Cardiac muscle cell (in vitro differentiated cells and primary cell): Measurements from ENCODE around the gene KCNJ18. TPM values are rescaled to one million over a fixed set of nuclear protein-coding genes. Genes with fewer than 3 reads are reported as not detected.
"Not testable (repeated sequence)": the region's sequence is repeated elsewhere in the genome, so short reads cannot be mapped to it uniquely, and the experiment has no call there.

Source experiments
- DNase-seq, 2 donors: peaks; one replicate each; pipeline versions ENCODE4 v3.0.0 to v3.0.0-alpha.2; 2010 to 2017; ENCODE audit warnings: low read depth in 1 of 2, low spot score in 1 of 2
- H3K27ac ChIP-seq: fragments of 200-600 bp; sonication (generic); 2 replicates; pipeline ENCODE4 v1.5.1; 2016
- H3K27me3 ChIP-seq: fragments of 200-600 bp; sonication (generic); 2 replicates; pipeline ENCODE4 v1.6.0; 2016; ENCODE audit warnings: control low read depth
- H3K36me3 ChIP-seq: fragments of 200-600 bp; sonication (generic); 2 replicates; pipeline ENCODE4 v1.5.1; 2016; ENCODE audit warnings: control low read depth
- H3K4me1 ChIP-seq: fragments of 200-600 bp; sonication (generic); 2 replicates; pipeline ENCODE4 v1.8.1; 2017; ENCODE audit warnings: low read depth, mild to moderate bottlenecking, mixed run types
- H3K4me3 ChIP-seq: fragments of 200-600 bp; sonication (generic); 2 replicates; pipeline ENCODE4 v1.5.1; 2016; ENCODE audit warnings: mild to moderate bottlenecking
- H3K9me3 ChIP-seq: fragments of 200-600 bp; sonication (generic); 2 replicates; pipeline ENCODE4 v1.5.1; 2017; ENCODE audit warnings: low read depth, mild to moderate bottlenecking, control low read depth
- polyA plus RNA-seq: library from polyadenylated mRNA; unstranded; fragments of >200 nt; fragmentation: Nextera tagmentation; extraction: Ambion mirVana; gene quantifications from 2 replicates; pipeline ENCODE4 v1.2.1, GENCODE V29; 2016
- total RNA-seq: library from RNA; depleted of rRNA; stranded (reverse); fragments of >200 nt; gene quantifications from 2 replicates; pipeline ENCODE4 v1.2.3, GENCODE V29; 2016
- TF ChIP-seq, protein P1 (sequence below): IDR thresholded peaks from 2 replicates; pipeline ENCODE4 v1.5.1; 2012; ENCODE audit warnings: low read depth, mild to moderate bottlenecking, low read length

KCNJ18 gene
- total and polyA plus RNA-seq, 2 experiments from 2014 or later, result not detected

DNA sequence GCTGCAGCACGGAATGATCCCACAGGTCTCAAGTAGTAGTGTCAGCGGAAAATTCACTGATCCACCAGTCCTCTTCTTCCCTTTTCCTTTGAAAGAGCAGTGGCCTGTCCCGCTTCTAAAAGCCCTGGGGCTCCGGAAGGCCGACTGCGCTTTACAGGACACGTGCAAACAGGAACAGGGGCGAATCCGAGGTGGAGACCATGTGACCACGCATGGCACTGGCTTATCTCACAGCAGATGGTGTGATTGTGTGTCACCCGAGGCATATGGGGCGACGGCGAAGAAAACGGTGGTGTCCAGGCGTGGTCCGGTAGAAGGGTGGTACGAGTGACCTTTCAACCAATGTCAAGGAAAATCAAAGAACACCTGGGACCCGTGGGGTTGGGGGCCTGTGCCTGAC lies 12.0 kb upstream of the KCNJ18 start:
- no peaks in the 10 kb centered on the region for H3K9me3 ChIP-seq
- no peak for DNase-seq
- no peaks in the 10 kb centered on the region for H3K4me1 ChIP-seq
- no peak overlapping the region for H3K4me3 ChIP-seq
- TF ChIP-seq, protein P1, sequence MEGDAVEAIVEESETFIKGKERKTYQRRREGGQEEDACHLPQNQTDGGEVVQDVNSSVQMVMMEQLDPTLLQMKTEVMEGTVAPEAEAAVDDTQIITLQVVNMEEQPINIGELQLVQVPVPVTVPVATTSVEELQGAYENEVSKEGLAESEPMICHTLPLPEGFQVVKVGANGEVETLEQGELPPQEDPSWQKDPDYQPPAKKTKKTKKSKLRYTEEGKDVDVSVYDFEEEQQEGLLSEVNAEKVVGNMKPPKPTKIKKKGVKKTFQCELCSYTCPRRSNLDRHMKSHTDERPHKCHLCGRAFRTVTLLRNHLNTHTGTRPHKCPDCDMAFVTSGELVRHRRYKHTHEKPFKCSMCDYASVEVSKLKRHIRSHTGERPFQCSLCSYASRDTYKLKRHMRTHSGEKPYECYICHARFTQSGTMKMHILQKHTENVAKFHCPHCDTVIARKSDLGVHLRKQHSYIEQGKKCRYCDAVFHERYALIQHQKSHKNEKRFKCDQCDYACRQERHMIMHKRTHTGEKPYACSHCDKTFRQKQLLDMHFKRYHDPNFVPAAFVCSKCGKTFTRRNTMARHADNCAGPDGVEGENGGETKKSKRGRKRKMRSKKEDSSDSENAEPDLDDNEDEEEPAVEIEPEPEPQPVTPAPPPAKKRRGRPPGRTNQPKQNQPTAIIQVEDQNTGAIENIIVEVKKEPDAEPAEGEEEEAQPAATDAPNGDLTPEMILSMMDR, result no peak
- no peaks in the 10 kb centered on the region for H3K36me3 ChIP-seq
- H3K27ac ChIP-seq, result no peak overlapping the region
- H3K27me3 ChIP-seq, result no peaks in the 10 kb centered on the region

DNA sequence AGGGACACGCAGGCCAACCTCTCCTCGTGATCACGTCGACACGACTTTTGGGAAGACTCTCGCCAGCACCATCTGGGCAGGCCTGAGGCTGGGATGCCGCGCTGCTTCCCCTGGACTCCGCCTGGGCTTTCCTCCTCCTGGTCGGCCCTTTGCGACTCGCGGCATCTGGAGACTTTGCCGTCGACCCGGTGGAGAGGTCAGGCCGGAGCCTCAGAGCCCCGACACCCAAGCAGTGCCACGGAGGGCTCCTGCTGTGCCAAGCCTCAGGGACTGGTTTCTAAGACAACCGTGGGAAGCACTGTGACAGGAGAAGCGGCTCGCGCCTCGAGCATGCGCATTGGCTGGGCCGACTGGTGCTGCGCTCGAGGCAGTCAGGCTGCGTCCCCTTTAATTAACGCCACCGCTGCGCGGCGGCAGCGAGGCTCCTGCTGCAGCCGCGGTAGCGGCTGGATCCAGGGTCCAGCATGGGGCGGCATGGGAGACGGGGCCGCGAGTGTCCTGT lies 11.4 kb upstream of the KCNJ18 start:
- H3K4me1 ChIP-seq, H3K4me3 ChIP-seq, H3K27ac ChIP-seq, H3K27me3 ChIP-seq, H3K9me3 ChIP-seq, DNase-seq, H3K36me3 ChIP-seq: not testable (repeated sequence)

DNA sequence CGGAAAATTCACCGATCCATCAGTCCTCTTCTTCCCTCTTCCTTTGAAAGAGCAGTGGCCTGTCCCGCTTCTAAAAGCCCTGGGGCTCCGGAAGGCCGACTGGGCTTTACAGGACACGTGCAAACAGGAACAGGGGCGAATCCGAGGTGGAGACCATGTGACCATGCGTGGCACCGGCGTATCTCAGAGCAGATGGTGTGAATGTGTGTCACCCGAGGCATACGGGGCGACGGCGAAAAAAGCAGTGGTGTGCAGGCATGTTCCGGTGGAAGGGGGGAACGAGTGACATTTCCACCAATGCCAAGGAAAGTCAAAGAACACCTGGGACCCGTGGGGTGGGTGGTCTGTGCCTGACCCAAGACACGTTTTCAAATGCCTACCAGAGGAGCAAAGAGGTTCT lies 10.7 kb upstream of the KCNJ18 start:
- H3K27ac ChIP-seq, H3K4me1 ChIP-seq, H3K36me3 ChIP-seq, H3K9me3 ChIP-seq, DNase-seq, H3K4me3 ChIP-seq, H3K27me3 ChIP-seq: not testable (repeated sequence)

DNA sequence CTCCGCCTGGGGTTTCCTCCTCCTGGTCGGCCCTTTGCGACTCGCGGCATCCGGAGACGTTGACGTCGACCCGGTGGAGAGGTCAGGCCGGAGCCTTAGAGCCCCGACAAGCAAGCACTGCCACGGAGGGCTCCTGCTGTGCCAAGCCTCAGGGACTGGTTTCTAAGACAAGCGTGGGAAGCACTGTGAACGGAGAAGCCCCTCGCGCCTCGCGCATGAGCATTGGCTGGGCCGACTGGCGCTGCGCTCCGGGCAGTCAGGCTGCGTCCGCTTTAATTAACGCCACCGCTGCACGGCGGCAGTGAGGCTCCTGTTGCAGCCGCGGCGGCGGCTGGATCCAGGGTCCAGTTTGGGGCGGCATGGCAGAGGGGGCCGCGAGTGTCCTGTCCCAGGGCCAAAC lies 10.2 kb upstream of the KCNJ18 start:
- not testable (repeated sequence) for H3K36me3 ChIP-seq, H3K4me1 ChIP-seq, DNase-seq, H3K4me3 ChIP-seq, H3K9me3 ChIP-seq, H3K27ac ChIP-seq, H3K27me3 ChIP-seq

DNA sequence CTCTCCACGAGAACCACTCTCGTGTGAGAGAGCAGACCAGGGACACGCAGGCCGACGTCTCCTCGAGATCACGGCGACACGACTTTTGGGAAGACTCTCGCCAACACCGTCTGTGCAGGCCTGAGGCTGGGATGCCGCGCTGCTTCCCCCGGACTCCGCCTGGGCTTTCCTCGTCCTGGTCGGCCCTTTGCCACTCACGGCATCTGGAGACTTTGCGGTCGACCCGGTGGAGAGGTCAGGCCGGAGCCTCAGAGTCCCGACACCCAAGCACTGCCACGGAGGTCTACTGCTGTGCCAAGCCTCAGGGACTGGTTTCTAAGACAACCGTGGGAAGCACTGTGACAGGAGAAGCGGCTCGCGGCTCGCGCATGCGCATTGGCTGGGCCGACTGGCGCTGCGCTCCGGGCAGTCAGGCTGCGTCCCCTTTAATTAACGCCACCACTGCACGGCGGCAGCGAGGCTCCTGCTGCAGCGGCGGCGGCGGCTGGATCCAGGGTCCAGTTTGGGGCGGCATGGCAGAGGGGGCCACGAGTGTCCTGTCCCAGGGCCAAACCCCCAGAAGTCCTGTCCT lies 9.1 kb upstream of the KCNJ18 start:
- H3K36me3 ChIP-seq, H3K4me3 ChIP-seq, H3K27ac ChIP-seq, H3K27me3 ChIP-seq, H3K4me1 ChIP-seq, H3K9me3 ChIP-seq, DNase-seq: not testable (repeated sequence)

DNA sequence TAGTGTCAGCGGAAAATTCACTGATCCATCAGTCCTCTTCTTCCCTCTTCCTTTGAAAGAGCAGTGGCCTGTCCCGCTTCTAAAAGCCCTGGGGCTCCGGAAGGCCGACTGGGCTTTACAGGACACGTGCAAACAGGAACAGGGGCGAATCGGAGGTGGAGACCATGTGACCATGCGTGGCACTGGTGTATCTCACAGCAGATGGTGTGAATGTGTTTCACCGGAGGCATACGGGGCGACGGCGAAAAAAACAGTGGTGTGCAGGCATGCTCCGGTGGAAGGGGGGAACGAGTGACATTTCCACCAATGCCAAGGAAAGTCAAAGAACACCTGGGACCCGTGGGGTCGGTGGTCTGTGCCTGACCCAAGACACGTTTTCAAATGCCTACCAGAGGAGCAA lies 8.4 kb upstream of the KCNJ18 start:
- H3K27ac ChIP-seq, H3K27me3 ChIP-seq, DNase-seq, H3K9me3 ChIP-seq, H3K36me3 ChIP-seq, H3K4me3 ChIP-seq, H3K4me1 ChIP-seq: not testable (repeated sequence)

DNA sequence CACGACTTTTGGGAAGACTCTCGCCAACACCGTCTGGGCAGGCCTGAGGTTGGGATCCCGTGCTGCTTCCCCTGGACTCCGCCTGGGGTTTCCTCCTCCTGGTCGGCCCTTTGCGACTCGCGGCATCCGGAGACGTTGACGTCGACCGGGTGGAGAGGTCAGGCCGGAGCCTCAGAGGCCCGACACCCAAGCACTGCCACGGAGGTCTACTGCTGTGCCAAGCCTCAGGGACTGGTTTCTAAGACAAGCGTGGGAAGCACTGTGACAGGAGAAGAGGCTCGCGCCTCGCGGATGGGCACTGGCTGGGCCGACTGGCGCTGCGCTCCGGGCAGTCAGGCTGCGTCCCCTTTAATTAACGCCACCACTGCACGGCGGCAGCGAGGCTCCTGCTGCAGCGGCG lies 7.9 kb upstream of the KCNJ18 start:
- H3K9me3 ChIP-seq, result not testable (repeated sequence)

DNA sequence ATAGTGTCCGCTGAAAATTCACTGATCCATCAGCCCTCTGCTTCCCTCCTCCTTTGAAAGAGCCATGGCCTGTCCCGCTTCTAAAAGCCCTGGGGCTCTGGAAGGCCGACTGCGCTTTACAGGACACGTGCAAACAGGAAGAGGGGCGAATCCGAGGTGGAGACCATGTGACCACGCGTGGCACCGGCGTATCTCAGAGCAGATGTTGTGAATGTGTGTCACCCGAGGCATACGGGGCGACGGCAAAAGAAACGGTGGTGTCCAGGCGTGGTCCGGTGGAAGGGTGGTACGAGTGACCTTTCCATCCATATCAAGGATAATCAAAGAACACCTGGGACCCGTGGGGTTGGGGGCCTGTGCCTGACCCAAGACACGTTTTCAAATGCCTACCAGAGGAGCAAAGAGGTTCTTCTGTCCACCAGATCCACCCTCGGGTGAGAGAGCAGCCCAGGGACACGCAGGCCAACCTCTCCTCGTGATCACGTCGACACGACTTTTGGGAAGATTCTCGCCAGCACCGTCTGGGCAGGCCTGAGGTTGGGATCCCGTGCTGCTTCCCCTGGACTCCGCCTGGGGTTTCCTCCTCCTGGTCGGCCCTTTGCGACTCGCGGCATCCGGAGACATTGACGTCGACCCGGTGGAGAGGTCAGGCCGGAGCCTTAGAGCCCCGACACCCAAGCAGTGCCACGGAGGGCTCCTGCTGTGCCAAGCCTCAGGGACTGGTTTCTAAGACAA lies 7.1 kb upstream of the KCNJ18 start:
- H3K36me3 ChIP-seq, H3K4me1 ChIP-seq, H3K9me3 ChIP-seq, DNase-seq, H3K27ac ChIP-seq, H3K4me3 ChIP-seq, H3K27me3 ChIP-seq: not testable (repeated sequence)

More for the DNA sequence above, 7.9 kb upstream of the KCNJ18 start:
- H3K4me1 ChIP-seq, H3K4me3 ChIP-seq, DNase-seq, H3K27me3 ChIP-seq, H3K36me3 ChIP-seq, H3K27ac ChIP-seq: not testable (repeated sequence)

DNA sequence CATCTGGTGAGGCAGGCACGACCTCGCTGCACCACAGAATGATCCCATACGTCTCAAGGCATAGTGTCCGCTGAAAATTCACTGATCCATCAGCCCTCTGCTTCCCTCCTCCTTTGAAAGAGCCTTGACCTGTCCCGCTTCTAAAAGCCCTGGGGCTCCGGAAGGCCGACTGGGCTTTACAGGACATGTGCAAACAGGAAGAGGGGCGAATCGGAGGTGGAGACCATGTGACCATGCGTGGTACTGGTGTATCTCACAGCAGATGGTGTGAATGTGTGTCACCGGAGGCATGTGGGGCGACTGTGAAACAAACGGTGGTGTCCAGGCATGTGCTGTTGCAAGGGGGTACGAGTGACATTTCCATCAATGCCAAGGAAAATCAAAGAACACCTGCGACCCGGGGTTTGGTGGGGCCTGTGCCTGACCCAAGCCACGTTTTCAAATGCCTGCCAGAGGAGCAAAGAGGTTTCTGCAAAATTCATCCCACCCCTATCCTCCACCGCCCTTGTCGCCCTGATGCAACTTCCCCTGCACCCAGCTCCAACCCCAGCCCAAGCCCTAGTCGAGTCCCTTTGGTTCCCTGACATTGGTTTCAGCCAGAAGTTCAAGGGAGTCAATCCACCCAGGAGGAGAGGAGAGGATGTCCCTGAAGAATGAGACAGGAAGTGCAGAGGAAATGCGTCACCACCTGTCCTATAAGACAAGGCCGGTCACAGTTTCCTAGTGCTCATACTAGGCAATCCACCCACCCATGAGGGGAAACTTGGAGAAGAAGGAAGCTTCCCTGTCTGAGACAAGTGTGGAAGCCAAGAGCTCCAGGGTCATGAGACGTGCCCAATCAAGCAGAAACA lies 5.9 kb upstream of the KCNJ18 start:
- no peaks in the 10 kb centered on the region for H3K9me3 ChIP-seq
- no peak for DNase-seq
- no peaks in the 10 kb centered on the region for H3K36me3 ChIP-seq
- no peaks in the 10 kb centered on the region for H3K4me1 ChIP-seq
- no peaks in the 10 kb centered on the region for H3K27me3 ChIP-seq
- TF ChIP-seq, protein P1, result no peak
- no peak overlapping the region for H3K27ac ChIP-seq
- no peak overlapping the region for H3K4me3 ChIP-seq
